ENCODE data around the gene IFNG-AS1. TPM values are rescaled to one million over a fixed set of nuclear protein-coding genes. Genes with fewer than 3 reads are reported as not detected.

The IFNG-AS1 gene
- total RNA-seq, 2 experiments from 2014 or later = 0.55 to 1.1 TPM

GRCh38 chr12:67968725-67969124 lies 20.5 kb upstream of the IFNG-AS1 start:
- no peak overlapping the region for H3K27ac ChIP-seq (ENCODE audit: low read depth in 1 of 2, low read length in 2 of 2)
- H3K27ac Mint-ChIP-seq = no peak overlapping the region
- no peak overlapping the region for H3K4me3 Mint-ChIP-seq
- H3K36me3 Mint-ChIP-seq (ENCODE audit: low read depth) = no peaks in the 10 kb centered on the region
- ATAC-seq (ENCODE audit: poor library complexity) (no peak), DNase-seq (no peak)
- H3K4me1 ChIP-seq (ENCODE audit: insufficient read depth, low read length) = no peaks in the 10 kb centered on the region
- ChIA-PET POLR2A (no interaction called here), CTCF (no interaction called here)
- peaks cover 4% of the 10 kb centered on the region for H3K27me3 Mint-ChIP-seq
- H3K9me3 Mint-ChIP-seq = no peaks in the 10 kb centered on the region
- no peak for TF ChIP-seq CTCF (IDR thresholded peaks at IDR 0.05)
- H3K27me3 ChIP-seq (ENCODE audit: control insufficient read depth in 1 of 2, insufficient read depth in 2 of 2, low read length in 2 of 2) = no peaks in the 10 kb centered on the region
- no peaks in the 10 kb centered on the region for H3K9me3 ChIP-seq (ENCODE audit: control insufficient read depth in 1 of 2, insufficient read depth in 1 of 2, low read length in 2 of 2)
- H3K4me1 Mint-ChIP-seq (ENCODE audit: low read depth) = no peaks in the 10 kb centered on the region
- no peak overlapping the region for H3K4me3 ChIP-seq (ENCODE audit: low read length)
- intact Hi-C loops (cut with DNase I, micrococcal nuclease) = no loop called here
- H3K36me3 ChIP-seq (ENCODE audit: insufficient read depth, low read length) = no peaks in the 10 kb centered on the region

GRCh38 chr12:67969134-67969802 lies 20.0 kb upstream of the IFNG-AS1 start:
- H3K4me1 Mint-ChIP-seq (ENCODE audit: low read depth) = no peaks in the 10 kb centered on the region
- Histone ChIP-seq H3K4me3 (ENCODE audit: low read length) (no peak overlapping the region), H3K27ac (ENCODE audit: low read depth in 1 of 2, low read length in 2 of 2) (no peak overlapping the region), H3K4me1 (ENCODE audit: insufficient read depth, low read length) (no peaks in the 10 kb centered on the region), H3K9me3 (ENCODE audit: control insufficient read depth in 1 of 2, insufficient read depth in 1 of 2, low read length in 2 of 2) (no peaks in the 10 kb centered on the region), H3K36me3 (ENCODE audit: insufficient read depth, low read length) (no peaks in the 10 kb centered on the region), H3K27me3 (ENCODE audit: control insufficient read depth in 1 of 2, insufficient read depth in 2 of 2, low read length in 2 of 2) (no peaks in the 10 kb centered on the region)
- CTCF ChIA-PET = no interaction called here
- POLR2A ChIA-PET = no interaction called here
- no peaks in the 10 kb centered on the region for H3K36me3 Mint-ChIP-seq (ENCODE audit: low read depth)
- H3K27me3 Mint-ChIP-seq = peaks cover 6% of the 10 kb centered on the region
- no peak overlapping the region for H3K4me3 Mint-ChIP-seq
- no peak overlapping the region for H3K27ac Mint-ChIP-seq
- no peak for TF ChIP-seq CTCF (IDR thresholded peaks at IDR 0.05)
- intact Hi-C loops (cut with DNase I, micrococcal nuclease) = no loop called here
- no peak for DNase-seq
- no peaks in the 10 kb centered on the region for H3K9me3 Mint-ChIP-seq
- no peak for ATAC-seq (ENCODE audit: poor library complexity)

- intact Hi-C loops (cut with DNase I, micrococcal nuclease) = no loop called here
- no peaks in the 10 kb centered on the region for H3K4me1 ChIP-seq (ENCODE audit: insufficient read depth, low read length)
- Mint-ChIP-seq H3K4me1 (ENCODE audit: low read depth) (no peaks in the 10 kb centered on the region), H3K4me3 (no peak overlapping the region), H3K27ac (no peak overlapping the region), H3K9me3 (no peaks in the 10 kb centered on the region), H3K36me3 (ENCODE audit: low read depth) (no peaks in the 10 kb centered on the region), H3K27me3 (peaks cover 4% of the 10 kb centered on the region)
- no peak overlapping the region for H3K27ac ChIP-seq (ENCODE audit: low read depth in 1 of 2, low read length in 2 of 2)
- ChIA-PET POLR2A (no interaction called here), CTCF (no interaction called here)
- H3K36me3 ChIP-seq (ENCODE audit: insufficient read depth, low read length) = no peaks in the 10 kb centered on the region
- DNase-seq = no peak
- H3K4me3 ChIP-seq (ENCODE audit: low read length) = no peak overlapping the region
- no peak for ATAC-seq (ENCODE audit: poor library complexity)
- H3K9me3 ChIP-seq (ENCODE audit: control insufficient read depth in 1 of 2, insufficient read depth in 1 of 2, low read length in 2 of 2) = no peaks in the 10 kb centered on the region
- no peak for TF ChIP-seq CTCF (IDR thresholded peaks at IDR 0.05)
- no peaks in the 10 kb centered on the region for H3K27me3 ChIP-seq (ENCODE audit: control insufficient read depth in 1 of 2, insufficient read depth in 2 of 2, low read length in 2 of 2)
Observed at GRCh38 chr12:67977668-67978067, 11.6 kb upstream of the IFNG-AS1 start.
